NK-92 (cell line): ENCODE results near the gene SDHB.

Experiments used
- DNase-seq: peaks from one replicate; lab custom pipeline; 2025; ENCODE audit not compliant: unreplicated experiment; lab: John Stamatoyannopoulos, UW

The SDHB gene

DNA sequence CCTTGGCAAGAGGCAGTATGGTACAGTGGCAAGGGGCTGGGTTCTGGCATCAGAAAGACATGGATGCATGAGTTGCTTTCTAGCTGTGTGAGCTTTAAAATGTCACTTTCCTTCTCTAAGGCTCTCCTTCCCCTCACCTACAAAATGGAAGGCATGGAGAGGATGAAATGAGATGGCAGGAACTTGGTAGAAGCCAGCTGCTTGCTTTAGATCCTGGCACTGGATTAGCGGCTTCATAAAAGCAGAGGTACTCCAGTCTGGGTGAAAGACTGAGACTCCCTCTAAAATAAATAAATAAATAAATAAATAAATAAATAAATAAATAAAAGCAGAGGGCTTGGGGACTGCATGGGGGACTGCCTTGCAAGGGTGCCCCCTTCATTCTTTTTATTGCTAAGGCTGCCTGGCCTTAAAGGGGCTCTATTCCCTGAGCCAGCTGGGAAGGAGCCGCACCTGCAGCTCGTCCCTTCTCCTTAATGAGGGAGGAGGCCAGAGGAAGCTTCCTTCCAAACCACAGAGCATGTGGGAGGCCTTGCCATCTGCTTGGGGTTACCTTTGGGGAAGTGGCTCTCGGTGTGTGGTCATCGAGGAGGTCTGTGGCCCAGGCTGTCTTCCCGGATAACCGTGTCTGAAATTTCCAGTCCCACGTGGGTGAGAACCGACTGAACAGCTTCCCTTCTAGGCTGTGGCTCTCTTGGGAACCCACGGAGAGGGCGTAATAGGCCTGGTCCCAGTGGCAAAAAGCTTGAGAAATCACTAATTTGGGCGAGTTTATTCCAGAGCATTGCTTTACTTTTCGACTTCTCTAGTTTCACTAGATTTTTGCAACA, 40.1 kb downstream of the SDHB start:
- no peak for DNase-seq

DNA sequence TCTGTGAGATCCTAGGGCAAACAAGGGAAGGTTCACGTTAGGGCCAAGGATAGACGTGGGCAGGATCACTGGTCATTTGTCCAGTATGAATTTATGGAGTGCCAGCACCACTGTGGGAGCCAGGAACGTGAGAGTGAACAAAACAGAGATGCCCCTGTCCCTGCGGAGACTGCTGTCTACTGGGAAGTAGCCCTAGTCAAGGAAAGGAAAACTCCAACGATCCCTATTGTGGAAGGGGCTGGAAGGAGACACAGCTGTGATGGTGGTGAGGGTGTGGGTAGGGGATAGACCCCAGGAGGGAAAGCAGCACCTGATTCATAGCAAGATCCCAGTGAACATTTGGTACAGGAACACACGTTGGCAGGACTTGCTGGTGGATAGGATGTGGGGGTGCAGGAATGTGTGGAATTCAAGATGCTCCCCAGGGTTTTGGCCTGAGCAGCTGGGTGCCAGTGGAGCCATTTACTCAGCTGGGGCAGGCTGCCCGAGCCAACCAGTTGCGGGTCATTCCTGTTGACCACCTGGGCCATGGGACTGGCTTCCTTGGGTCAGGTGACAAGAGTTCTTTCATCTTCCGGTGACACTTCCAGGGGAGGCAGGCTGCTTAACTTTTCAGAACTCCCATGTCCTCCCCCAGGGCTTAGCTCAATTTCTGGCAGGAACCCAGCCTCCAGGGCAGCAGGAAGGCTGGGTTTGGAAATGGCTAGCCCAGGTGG, 40.9 kb downstream of the SDHB start:
- no peak for DNase-seq

DNA sequence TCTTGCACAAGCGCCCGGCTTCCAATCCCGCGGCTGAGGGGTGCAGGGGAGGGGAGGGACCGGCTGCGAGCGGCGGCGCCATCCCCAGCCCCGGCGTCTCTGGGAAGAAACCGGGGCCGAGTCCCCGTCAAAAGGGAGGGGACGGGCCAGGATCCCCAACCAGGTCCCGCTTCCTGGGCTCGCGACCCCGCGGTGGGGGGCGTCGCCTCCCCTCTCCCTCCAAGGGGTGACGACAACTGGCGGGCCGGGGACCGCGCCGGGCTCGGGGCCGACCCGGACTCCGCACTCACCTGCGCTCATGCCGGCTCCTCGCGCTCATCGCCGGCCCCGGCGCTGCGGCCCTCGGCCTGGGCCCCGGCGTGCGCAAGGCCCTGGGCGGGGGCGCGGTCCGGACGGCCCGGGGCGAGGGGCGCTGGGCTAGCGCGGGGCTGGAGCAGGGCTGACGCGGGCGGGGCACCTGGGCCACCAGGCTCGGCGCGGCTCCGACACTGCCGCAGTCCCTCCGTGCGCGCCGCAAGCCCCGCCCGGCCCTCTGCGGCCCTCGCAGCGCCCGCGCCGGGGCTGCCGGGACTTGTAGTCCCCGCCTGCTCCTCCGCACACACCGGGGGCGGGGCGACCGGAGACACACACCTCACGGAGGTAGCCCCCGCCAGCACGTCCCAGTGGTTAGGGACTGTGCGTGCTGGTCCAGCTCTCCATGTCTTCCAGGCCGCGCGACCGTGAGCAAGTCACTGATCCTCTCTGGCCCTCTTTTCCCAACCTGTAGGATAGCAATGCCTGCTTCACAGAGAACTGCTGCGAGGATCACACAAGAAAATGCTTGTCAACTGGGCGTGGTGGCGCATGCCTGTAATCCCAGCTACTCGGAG, 42.2 kb downstream of the SDHB start, which contains the start of gene ATP13A2:
Gene ATP13A2 (minus strand): TSS at position 490 of the 869 bp plus-strand sequence. CDS start 190 bp downstream, at position 300.
- no peak for DNase-seq

DNA sequence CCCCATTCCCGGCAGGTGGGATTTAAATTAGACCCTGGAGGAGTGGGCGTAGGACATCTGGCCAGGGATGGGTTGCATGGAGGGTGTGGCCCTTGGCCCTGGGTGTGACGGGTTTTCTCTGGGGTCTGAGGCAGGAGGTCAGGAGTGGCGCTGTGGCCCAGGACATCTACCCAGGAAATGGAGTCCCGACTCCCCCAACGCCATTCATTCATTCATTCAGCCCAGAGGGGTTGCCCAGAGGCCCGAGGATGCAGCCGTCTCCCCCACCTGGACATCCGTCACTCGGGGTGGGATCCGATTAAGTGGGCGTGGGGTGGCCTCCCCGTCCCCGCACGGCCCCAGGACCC, 42.8 kb downstream of the SDHB start:
- no peak for DNase-seq

DNA sequence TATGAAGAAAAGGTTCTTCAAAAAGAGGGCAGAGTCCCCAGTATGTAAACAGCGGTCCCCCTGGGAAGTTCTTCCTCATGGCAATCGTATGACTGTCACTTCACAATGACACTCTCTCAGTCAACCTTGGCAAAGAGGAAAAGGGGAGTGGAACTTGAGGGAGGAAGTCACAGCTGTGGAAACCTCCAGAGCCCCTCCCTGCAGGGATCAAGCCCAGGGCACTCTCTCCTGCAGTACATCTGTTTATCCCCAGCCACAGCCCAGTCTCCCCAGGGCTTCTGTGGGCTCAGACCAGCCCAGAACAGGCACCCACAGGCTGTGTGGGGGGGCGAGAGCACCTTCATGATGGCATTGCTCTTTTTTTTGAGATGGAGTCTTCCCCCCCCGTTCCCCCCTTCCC, 44.1 kb downstream of the SDHB start:
- DNase-seq, result no peak

- no peak for DNase-seq
Measured at GRCh38 chr1:17008208-17008855, 45.5 kb downstream of the SDHB start.

- DNase-seq, result no peak
Measured at GRCh38 chr1:17007121-17007520, 46.7 kb downstream of the SDHB start.

- DNase-seq, result no peak
Measured at GRCh38 chr1:17005365-17005740, 48.5 kb downstream of the SDHB start.

- DNase-seq, result no peak
Measured at GRCh38 chr1:17004466-17005364, 49.1 kb downstream of the SDHB start.

- DNase-seq, result no peak
Measured at GRCh38 chr1:17002524-17002902, 51.3 kb downstream of the SDHB start.

- no peak for DNase-seq
Measured at GRCh38 chr1:17001760-17002523, 51.9 kb downstream of the SDHB start.

DNA sequence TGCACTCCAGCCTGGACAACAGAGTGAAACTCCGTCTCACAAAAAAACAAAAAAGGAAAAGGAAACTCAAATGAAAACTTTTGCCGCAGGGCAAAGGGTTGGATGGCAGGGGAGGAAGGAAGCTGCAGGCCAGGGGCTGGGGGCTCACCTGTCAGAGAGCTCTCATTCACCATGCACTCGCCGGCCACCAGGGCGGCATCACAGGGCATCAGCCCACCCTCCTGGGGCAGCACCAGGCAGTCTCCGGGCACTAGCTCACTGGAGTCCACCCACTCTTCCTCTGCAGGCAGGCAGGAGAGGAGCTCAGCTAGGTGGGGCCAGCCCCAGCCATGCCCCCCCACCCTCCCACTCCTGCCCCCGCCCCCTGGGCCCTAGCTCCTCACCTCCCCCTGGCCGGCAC, 54.0 kb downstream of the SDHB start:
- no peak for DNase-seq

DNA sequence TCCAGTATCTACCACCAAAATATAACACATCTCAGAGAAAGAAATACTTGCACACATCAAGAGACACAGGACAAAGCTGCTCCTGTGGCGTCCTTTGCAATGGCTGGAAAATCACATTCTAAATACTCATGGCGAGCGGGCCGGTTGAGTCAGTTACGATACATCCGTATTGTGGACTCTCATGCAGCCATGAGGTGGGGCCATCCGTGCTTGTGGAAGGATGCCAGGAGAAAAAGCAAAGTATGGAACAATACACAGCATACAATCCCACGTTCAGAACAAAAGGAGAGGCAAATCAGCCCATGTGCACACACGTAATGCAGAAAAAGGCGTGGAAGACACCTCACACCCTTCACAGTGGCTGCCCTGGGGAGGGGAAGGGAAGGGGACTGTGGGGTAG, 55.2 kb downstream of the SDHB start:
- DNase-seq, result no peak

DNA sequence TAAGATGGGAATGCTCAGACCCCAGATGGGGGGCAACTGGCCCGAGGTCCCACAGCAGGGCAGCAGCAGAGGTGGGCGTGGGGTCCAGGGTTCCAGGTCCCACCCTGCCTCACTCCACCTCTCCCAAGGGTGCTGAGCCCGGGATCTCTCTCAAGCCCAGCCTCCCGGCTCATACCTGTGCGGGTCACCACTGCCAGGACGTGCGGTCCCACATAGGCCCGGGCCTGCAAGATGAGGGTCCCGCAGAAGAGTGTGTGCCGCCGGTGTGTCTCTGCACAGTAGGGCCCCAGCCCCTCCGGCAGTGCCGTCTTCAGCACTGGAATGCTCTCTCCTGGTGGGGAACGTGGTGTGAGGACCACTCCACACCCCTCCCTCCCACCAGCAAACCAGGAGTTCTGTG, 57.0 kb downstream of the SDHB start:
- no peak for DNase-seq

DNA sequence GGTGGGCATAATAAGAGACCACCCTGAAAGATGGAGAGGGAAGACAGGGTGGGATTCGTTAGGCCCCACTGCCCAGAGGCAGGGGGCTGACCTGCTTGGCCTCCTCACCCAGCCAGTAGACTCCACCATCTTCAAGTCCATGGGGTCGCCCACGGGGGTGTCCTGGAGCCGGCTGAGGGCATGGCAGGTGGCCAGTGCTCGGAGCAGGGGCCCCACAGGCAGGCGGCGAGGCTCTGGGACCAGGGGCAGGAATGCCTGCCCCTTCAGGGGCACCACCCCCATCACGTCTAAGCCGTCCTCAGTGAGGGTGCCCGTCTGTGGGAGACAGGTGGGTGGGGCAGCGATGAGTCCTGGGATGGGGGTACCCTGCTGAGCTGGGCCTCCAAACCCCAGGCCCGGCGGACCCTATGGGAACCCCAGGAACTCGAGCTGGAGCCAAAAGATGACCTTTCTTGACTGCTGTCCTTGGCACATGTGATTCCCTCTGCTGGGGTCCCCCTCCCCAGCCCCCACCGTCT, 60.3 kb downstream of the SDHB start:
- DNase-seq, result no peak

DNA sequence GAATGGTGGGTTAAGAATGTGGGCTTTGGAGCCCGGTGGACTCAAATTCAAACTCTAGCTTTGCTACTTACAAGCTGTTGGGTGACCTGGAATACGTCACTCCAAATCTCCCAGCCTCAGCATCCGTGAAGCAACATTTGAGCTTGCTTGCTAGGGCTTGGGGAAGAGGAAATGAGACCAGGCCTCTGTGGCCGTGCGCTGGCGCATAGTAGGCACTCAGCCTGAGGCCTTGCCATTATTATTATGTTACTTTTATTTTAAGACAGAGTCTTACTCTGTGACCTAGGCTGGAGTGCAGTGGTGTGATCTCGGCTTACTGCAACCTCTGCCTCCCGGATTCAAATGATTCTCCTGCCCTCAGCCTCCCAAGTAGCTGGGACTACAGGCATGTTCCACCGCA, 61.2 kb downstream of the SDHB start:
- no peak for DNase-seq

- DNase-seq, result no peak
Measured at GRCh38 chr1:16992102-16992501, 61.7 kb downstream of the SDHB start.

- no peak for DNase-seq
Measured at GRCh38 chr1:16991571-16991970, 62.3 kb downstream of the SDHB start.
